Stimulated activated CD4-positive, alpha-beta T cell treated with anti-CD3 and anti-CD28 coated beads, Interleukin-2, amount 100 ng/mL, for 24 hours (primary cell): ENCODE measurements around the gene ZNF559.

Source experiments
- DNase-seq, 2 donors: peaks; one replicate each; pipeline ENCODE4 v3.0.0-alpha.2; 2020

The ZNF559 gene

DNA sequence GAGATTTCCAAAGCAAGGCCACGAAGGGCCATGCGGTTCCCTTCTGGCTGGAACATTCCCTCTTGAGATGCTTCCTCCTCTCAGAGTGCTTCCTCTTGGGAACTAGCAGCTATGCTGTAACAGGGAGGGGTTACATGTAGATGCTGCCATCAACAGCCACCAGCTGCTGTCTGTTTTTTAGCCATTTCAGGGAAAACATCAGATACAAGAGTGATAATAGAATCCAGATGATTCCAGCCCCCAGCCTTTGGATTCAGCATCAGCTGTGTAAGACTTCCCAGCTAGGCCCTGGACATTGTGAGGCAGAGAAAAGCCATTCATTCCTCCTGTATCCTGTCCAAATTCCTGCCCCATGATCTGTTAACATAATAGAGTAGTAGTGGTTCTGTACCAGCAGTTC, 30.7 kb downstream of the ZNF559 start:
- DNase-seq = no peak

DNA sequence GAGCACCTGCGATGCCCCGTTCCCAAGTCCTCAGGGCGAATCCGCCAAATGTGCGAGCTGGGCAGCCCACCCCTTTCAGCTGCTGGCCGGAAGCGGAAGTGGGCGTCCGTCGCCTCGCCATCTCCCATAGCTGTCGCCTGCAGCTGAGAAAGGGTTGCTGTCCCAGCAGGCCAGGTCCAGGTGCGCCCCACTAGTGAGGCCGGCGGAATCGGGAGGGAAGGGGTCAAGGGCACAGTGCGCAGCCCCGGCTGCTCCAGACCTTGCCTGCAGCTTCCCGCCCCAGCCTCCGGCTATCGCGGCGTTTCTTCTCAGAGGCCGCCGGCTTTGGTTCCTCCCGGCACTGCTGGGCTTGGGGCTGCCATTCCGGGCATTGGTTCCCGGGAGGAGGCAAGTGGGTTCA, 38.9 kb downstream of the ZNF559 start, which contains the start of gene ZNF177:
Gene ZNF177 (plus strand): TSS at position 109 of the 400 bp plus-strand sequence. CDS start 15,299 bp downstream, outside the sequence.
- no peak for DNase-seq

GRCh38 chr19:9370738-9371619, 47.0 kb downstream of the ZNF559 start:
- no peak for DNase-seq

- no peak for DNase-seq
Observed at GRCh38 chr19:9381361-9381785, 57.4 kb downstream of the ZNF559 start.
